K562 (cell line): ENCODE results near the gene RAB3IP.

Experiments used
- PML ChIP-seq: IDR thresholded peaks from 2 replicates; pipeline ENCODE4 v1.6.1; 2012; ENCODE audit warnings: low read length, inconsistent platforms
- SP1 ChIP-seq: sonication (generic); formaldehyde crosslinking; IDR thresholded peaks from 2 replicates; pipeline ENCODE4 v1.8.1; 2022; ENCODE audit warnings: mild to moderate bottlenecking, missing genetic modification reagents

GRCh38 chr12:69720750-69721149 is 17.9 kb upstream of the RAB3IP start:
- no peak for TF ChIP-seq SP1 (CRISPR knock-in tag)
- TF ChIP-seq PML = no peak
